ENCODE results near the gene RBBP4.

Gene RBBP4

DNA sequence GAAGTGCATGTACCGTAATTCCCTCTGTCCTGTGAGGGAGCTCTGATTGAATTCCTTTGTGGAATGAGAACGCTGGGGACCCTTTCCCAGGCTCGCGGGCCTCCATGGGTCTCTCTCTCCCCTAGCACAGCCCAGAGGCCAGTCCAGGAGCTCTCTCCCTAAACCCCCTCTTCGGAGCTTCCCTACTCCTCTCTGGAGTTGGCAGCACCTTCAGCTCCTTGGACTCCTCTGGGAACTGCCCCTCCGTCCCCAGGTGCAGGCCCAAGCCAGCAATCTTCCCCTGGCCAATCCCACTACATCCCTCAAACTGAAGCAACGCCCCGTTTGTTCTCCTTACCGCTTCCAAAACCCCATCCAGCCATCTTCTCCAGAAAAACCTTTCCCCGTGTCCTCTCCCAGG is 62.1 kb downstream of the RBBP4 start:
- H3K27me3 ChIP-seq (ENCODE audit: insufficient read depth, low read length, poor library complexity, severe bottlenecking) = no peaks in the 10 kb centered on the region
- no peak for TF ChIP-seq EZH2phosphoT487 (IDR thresholded peaks at IDR 0.05; ENCODE audit: borderline replicate concordance)
- TF ChIP-seq, protein P1, sequence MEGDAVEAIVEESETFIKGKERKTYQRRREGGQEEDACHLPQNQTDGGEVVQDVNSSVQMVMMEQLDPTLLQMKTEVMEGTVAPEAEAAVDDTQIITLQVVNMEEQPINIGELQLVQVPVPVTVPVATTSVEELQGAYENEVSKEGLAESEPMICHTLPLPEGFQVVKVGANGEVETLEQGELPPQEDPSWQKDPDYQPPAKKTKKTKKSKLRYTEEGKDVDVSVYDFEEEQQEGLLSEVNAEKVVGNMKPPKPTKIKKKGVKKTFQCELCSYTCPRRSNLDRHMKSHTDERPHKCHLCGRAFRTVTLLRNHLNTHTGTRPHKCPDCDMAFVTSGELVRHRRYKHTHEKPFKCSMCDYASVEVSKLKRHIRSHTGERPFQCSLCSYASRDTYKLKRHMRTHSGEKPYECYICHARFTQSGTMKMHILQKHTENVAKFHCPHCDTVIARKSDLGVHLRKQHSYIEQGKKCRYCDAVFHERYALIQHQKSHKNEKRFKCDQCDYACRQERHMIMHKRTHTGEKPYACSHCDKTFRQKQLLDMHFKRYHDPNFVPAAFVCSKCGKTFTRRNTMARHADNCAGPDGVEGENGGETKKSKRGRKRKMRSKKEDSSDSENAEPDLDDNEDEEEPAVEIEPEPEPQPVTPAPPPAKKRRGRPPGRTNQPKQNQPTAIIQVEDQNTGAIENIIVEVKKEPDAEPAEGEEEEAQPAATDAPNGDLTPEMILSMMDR (conservative IDR thresholded peaks at IDR 0.05; ENCODE audit: low read length) = no peak
- H3K4me2 ChIP-seq (ENCODE audit: low read depth, low read length, poor library complexity, severe bottlenecking) = no peak overlapping the region
- no peaks in the 10 kb centered on the region for H3K36me3 ChIP-seq (ENCODE audit: insufficient read depth, low read length)
- H4K20me1 ChIP-seq (ENCODE audit: insufficient read depth, low read length, poor library complexity, severe bottlenecking) = no peaks in the 10 kb centered on the region
- no peaks in the 10 kb centered on the region for H3K79me2 ChIP-seq (ENCODE audit: insufficient read depth, low read length)
- no peak overlapping the region for H3K4me3 ChIP-seq (ENCODE audit: low read length, poor library complexity, severe bottlenecking)
- no peak overlapping the region for H3K9ac ChIP-seq (ENCODE audit: low read depth, low read length, poor library complexity, severe bottlenecking)
- H2AFZ ChIP-seq (ENCODE audit: low read length) = no peak overlapping the region
- peaks cover 15% of the 10 kb centered on the region for H3K4me1 ChIP-seq (ENCODE audit: insufficient read depth, low read length, poor library complexity, severe bottlenecking)
- no peaks in the 10 kb centered on the region for H3K9me3 ChIP-seq (ENCODE audit: insufficient read depth, low read depth, low read length)
- H3F3A ChIP-seq (ENCODE audit: low read depth) = no peaks in the 10 kb centered on the region
- no peaks in the 10 kb centered on the region for H3K9me2 ChIP-seq (replicated peaks; ENCODE audit: low read depth, low read length)

DNA sequence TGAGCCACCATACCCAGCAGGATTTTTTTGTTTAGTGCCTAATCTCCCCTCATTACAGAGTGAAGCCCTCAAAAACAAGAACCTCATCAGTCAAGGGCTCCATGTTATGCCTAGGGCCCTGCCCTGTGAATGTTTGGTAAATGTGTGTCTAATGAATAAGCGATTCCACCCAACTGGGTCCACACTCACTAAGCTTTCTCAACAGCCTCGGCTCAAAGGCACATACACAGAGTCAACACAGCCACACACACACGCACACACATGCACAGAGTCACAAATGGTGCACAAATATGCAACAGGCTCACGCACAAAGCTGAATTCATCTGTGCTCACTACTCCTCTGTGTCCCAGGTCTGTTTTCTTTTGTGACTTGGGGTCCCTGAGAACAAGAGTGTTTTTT is 63.3 kb downstream of the RBBP4 start:
- no peaks in the 10 kb centered on the region for H3K9me3 ChIP-seq (ENCODE audit: insufficient read depth, low read depth, low read length)
- H3K4me1 ChIP-seq (ENCODE audit: insufficient read depth, low read length, poor library complexity, severe bottlenecking) = peaks cover 15% of the 10 kb centered on the region
- H3F3A ChIP-seq (ENCODE audit: low read depth) = no peaks in the 10 kb centered on the region
- no peaks in the 10 kb centered on the region for H3K79me2 ChIP-seq (ENCODE audit: insufficient read depth, low read length)
- H3K36me3 ChIP-seq (ENCODE audit: insufficient read depth, low read length) = no peaks in the 10 kb centered on the region
- no peak overlapping the region for H3K4me3 ChIP-seq (ENCODE audit: low read length, poor library complexity, severe bottlenecking)
- H2AFZ ChIP-seq (ENCODE audit: low read length) = no peak overlapping the region
- TF ChIP-seq, protein P1 (conservative IDR thresholded peaks at IDR 0.05; ENCODE audit: low read length) = no peak
- TF ChIP-seq EZH2phosphoT487 (IDR thresholded peaks at IDR 0.05; ENCODE audit: borderline replicate concordance) = no peak
- no peaks in the 10 kb centered on the region for H4K20me1 ChIP-seq (ENCODE audit: insufficient read depth, low read length, poor library complexity, severe bottlenecking)
- no peaks in the 10 kb centered on the region for H3K9me2 ChIP-seq (replicated peaks; ENCODE audit: low read depth, low read length)
- no peaks in the 10 kb centered on the region for H3K27me3 ChIP-seq (ENCODE audit: insufficient read depth, low read length, poor library complexity, severe bottlenecking)
- H3K4me2 ChIP-seq (ENCODE audit: low read depth, low read length, poor library complexity, severe bottlenecking) = no peak overlapping the region
- H3K9ac ChIP-seq (ENCODE audit: low read depth, low read length, poor library complexity, severe bottlenecking) = no peak overlapping the region

DNA sequence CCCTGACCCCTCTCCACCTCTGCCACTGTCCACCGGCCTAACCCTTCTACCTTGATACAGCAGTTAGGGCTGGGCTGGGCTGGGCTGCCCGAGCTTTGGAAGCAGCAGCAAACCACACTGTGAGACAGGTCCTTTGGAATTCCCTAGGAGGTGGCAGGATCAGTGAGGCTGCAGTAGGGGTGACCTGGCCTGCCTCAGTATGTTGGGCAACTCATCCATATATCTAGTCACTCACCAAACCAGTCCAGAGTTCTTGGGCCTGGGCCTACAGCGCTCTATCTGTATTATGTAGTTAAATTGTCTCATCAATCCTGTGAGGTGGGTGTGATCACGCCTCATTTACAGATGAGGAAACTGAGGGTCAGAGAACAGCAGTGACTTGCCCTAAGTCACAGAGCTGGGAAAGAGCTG is 64.9 kb downstream of the RBBP4 start:
- Histone ChIP-seq H3K4me1 (ENCODE audit: insufficient read depth, low read length, poor library complexity, severe bottlenecking) (peaks cover 15% of the 10 kb centered on the region), H3K9ac (ENCODE audit: low read depth, low read length, poor library complexity, severe bottlenecking) (no peak overlapping the region), H3F3A (ENCODE audit: low read depth) (no peaks in the 10 kb centered on the region), H4K20me1 (ENCODE audit: insufficient read depth, low read length, poor library complexity, severe bottlenecking) (no peaks in the 10 kb centered on the region), H3K27me3 (ENCODE audit: insufficient read depth, low read length, poor library complexity, severe bottlenecking) (no peaks in the 10 kb centered on the region), H3K36me3 (ENCODE audit: insufficient read depth, low read length) (no peaks in the 10 kb centered on the region), H3K4me2 (ENCODE audit: low read depth, low read length, poor library complexity, severe bottlenecking) (no peak overlapping the region), H3K4me3 (ENCODE audit: low read length, poor library complexity, severe bottlenecking) (no peak overlapping the region), H3K9me2 (replicated peaks; ENCODE audit: low read depth, low read length) (no peaks in the 10 kb centered on the region), H3K79me2 (ENCODE audit: insufficient read depth, low read length) (no peaks in the 10 kb centered on the region), H3K9me3 (ENCODE audit: insufficient read depth, low read depth, low read length) (no peaks in the 10 kb centered on the region), H2AFZ (ENCODE audit: low read length) (peak overlapping the region; percentile 70; the same call in 1 of the 2 replicates)
- TF ChIP-seq, protein P1 (conservative IDR thresholded peaks at IDR 0.05; ENCODE audit: low read length) = no peak

Data from Loucy (cell line).